ENCODE measurements around the gene PCYT1A.
"Not testable (repeated sequence)": the region's sequence is repeated elsewhere in the genome, so short reads cannot be mapped to it uniquely, and the experiment has no call there.

The PCYT1A gene

GRCh38 chr3:196251918-196252317, 35.6 kb downstream of the PCYT1A start:
- TF ChIP-seq, protein P1, sequence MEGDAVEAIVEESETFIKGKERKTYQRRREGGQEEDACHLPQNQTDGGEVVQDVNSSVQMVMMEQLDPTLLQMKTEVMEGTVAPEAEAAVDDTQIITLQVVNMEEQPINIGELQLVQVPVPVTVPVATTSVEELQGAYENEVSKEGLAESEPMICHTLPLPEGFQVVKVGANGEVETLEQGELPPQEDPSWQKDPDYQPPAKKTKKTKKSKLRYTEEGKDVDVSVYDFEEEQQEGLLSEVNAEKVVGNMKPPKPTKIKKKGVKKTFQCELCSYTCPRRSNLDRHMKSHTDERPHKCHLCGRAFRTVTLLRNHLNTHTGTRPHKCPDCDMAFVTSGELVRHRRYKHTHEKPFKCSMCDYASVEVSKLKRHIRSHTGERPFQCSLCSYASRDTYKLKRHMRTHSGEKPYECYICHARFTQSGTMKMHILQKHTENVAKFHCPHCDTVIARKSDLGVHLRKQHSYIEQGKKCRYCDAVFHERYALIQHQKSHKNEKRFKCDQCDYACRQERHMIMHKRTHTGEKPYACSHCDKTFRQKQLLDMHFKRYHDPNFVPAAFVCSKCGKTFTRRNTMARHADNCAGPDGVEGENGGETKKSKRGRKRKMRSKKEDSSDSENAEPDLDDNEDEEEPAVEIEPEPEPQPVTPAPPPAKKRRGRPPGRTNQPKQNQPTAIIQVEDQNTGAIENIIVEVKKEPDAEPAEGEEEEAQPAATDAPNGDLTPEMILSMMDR (IDR thresholded peaks at IDR 0.05) = no peak
- no peak overlapping the region for H3K27ac ChIP-seq
- no peak overlapping the region for H3K4me3 ChIP-seq
- no peak for DNase-seq (ENCODE audit: low spot score)

GRCh38 chr3:196246612-196247308, 40.8 kb downstream of the PCYT1A start:
- Histone ChIP-seq H3K27ac (no peak overlapping the region), H3K4me3 (no peak overlapping the region)
- TF ChIP-seq, protein P1 (IDR thresholded peaks at IDR 0.05) = no peak
- no peak for DNase-seq (ENCODE audit: low spot score)

DNA sequence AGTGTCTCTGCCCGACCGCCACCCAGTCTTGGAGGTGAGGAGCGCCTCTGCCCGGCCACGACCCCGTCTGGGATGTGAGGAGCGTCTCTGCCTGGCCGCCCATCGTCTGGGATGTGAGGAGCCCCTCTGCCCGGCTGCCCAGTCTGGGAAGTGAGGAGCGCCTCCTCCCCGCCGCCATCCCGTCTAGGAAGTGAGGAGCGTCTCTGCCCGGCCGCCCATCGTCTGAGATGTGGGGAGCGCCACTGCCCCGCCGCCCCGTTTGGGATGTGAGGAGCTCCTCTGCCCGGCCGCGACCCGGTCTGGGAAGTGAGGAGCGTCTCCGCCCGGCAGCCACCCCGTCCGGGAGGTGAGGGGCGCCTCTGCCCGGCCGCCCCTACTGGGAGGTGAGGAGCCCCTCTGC, 43.4 kb downstream of the PCYT1A start:
- H3K27ac ChIP-seq; H3K4me3 ChIP-seq; DNase-seq (ENCODE audit: low spot score): not testable (repeated sequence)

GRCh38 chr3:196241704-196242103, 45.8 kb downstream of the PCYT1A start:
- Histone ChIP-seq H3K4me3 (no peak overlapping the region), H3K27ac (no peak overlapping the region)
- no peak for DNase-seq (ENCODE audit: low spot score)
- TF ChIP-seq, protein P1 (IDR thresholded peaks at IDR 0.05) = no peak

DNA sequence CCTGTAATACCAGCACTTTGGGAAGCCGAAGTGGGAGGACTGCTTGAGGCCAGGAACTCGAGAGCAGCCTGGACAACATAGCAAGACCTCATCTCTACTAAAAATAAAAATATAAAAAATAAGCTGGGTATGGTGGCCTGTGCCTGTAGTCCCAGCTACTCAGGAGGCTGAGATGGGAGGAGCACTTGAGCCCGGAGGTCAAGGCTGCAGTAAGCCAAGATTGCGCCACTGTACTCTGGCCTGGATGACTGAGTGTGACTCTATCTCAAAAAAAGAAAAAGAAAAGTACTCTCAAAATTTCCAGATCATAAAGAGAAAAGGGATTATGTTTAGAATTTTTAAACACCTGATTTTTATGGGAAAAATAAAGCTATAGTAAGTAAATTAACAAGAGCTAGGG, 47.1 kb downstream of the PCYT1A start:
- TF ChIP-seq, protein P1 (IDR thresholded peaks at IDR 0.05) = no peak
- no peak overlapping the region for H3K27ac ChIP-seq
- no peak overlapping the region for H3K4me3 ChIP-seq
- no peak for DNase-seq (ENCODE audit: low spot score)

DNA sequence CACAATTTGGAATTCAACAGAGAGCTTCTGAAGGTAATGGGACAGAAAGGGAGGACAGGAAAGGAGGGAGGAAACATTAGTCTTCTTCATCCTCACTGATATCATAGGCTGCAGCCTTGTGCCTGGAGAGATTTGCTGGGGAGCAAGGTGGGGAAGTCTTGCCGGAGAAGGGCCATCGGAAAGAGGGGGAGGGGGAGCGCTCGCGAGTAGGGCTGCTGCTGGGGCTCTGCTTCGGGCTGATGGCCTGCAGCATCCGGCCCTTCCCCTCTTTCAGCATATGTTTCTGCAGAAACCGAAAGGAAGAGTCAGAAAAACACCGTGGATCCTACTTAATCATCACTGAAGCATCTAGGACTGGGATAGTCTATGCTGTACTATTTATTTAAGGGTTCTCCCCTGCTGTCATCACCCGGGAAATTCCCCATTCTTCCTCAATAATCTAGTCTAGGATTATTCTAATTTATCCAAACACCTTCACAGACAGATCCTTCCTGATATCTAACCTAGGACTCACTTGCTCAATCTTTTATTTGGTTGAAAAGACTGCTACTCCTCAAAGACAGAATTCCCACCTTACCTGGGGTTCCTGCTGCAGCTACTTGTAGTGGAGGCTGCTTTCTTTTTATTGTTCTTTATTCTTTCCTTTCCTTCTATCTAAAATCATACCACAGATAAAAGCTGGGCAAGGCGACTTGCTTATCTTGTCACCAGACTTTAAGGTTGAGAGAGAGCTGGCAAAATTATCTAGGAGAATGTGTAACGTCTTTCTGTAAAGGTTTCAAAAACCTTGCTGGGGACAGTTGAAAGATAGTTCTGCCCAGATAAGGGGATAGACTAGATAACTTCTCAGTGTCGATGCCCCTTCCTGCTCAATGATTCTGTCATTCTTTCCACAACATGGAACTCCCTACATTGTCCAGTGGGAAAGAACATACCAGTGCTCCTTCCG, 48.6 kb downstream of the PCYT1A start:
- Histone ChIP-seq H3K4me3 (no peak overlapping the region), H3K27ac (no peak overlapping the region)
- TF ChIP-seq, protein P1 (IDR thresholded peaks at IDR 0.05) = no peak
- DNase-seq (ENCODE audit: low spot score) = no peak

DNA sequence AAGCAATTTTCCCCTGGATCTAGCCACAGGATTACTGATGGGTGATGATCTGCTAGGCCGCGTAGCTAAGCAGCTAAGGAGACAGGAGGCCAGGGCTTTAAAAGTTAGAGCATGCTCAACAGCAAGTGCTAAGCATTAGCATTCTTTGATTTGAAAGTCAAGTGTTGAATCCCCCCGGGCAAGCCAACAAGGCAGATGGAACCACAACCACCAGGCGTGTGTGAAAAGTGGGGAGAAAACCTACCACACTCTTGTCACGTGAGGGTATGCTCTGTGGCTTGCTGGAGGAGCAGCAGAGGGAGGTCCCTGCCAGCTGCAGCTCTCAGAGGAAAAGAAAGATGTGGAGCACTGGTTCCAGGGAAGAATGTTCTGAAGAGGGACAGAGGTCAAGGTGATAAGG, 50.3 kb downstream of the PCYT1A start:
- Histone ChIP-seq H3K27ac (no peak overlapping the region), H3K4me3 (no peak overlapping the region)
- TF ChIP-seq, protein P1 (IDR thresholded peaks at IDR 0.05) = no peak
- DNase-seq (ENCODE audit: low spot score) = no peak
